HCT116 (cell line): ENCODE data around the gene P4HA1.

Experiments used
- CBX3 ChIP-seq: IDR thresholded peaks from 2 replicates; pipeline ENCODE4 v1.6.1; 2012; ENCODE audit warnings: low read depth
- CTCF ChIP-seq, 3 experiments: fragments of 200-600 bp in 1 of 3; sonication (generic) in 1 of 3; IDR thresholded peaks in 2 of 3; conservative IDR thresholded peaks in 1 of 3; 2 replicates each; pipeline ENCODE4 v1.5.1; 2012 to 2017; ENCODE audit warnings: low read depth in 2 of 3, low read length in 2 of 3, antibody characterized with exemption in 1 of 3, borderline replicate concordance in 1 of 3, control low read depth in 1 of 3, mild to moderate bottlenecking in 1 of 3, mixed read lengths in 1 of 3, mixed run types in 1 of 3, moderate library complexity in 1 of 3; ENCODE audit not compliant: insufficient read depth in 1 of 3
- POLR2A ChIP-seq: IDR thresholded peaks from 2 replicates; pipeline ENCODE4 v1.7.0; 2011; ENCODE audit warnings: borderline replicate concordance; ENCODE audit not compliant: insufficient read depth, insufficient read length; ENCODE audit errors: extremely low read depth
- POLR2AphosphoS5 ChIP-seq: IDR thresholded peaks from 2 replicates; pipeline ENCODE4 v1.6.1; 2011; ENCODE audit warnings: mild to moderate bottlenecking, low read depth, low read length, moderate library complexity
- RAD21 ChIP-seq: IDR thresholded peaks from 2 replicates; pipeline ENCODE4 v1.6.1; 2012; ENCODE audit warnings: low read depth, mild to moderate bottlenecking
- REST ChIP-seq: IDR thresholded peaks from 2 replicates; pipeline ENCODE4 v1.6.1; 2012; ENCODE audit warnings: low read depth
- SIN3A ChIP-seq: IDR thresholded peaks from 2 replicates; pipeline ENCODE4 v1.6.1; 2012; ENCODE audit warnings: low read depth
- SRF ChIP-seq: IDR thresholded peaks from 2 replicates; pipeline ENCODE4 v1.6.1; 2012; ENCODE audit warnings: low read depth
- YY1 ChIP-seq: IDR thresholded peaks from 2 replicates; pipeline ENCODE4 v1.6.1; 2011; ENCODE audit warnings: low read length, low read depth, moderate library complexity, mild to moderate bottlenecking; ENCODE audit not compliant: insufficient replicate concordance; ENCODE audit errors: extremely low read depth

GRCh38 chr10:73083221-73083620 is 13.4 kb downstream of the P4HA1 start:
- TF ChIP-seq POLR2A = no peak
- TF ChIP-seq CBX3 = no peak
- TF ChIP-seq CTCF (IDR thresholded peaks at IDR 0.05 in 2 of 3, conservative IDR thresholded peaks at IDR 0.05 in 1 of 3; ENCODE audit: borderline replicate concordance in 1 of 3, insufficient read depth in 1 of 3, low read depth in 2 of 3, low read length in 2 of 3) = no peak
- TF ChIP-seq POLR2AphosphoS5 = no peak
- TF ChIP-seq REST = no peak
- no peak for TF ChIP-seq SRF
- no peak for TF ChIP-seq YY1
- TF ChIP-seq RAD21 = no peak
- TF ChIP-seq SIN3A = no peak
